HepG2 (cell line): Measurements from ENCODE around the gene RBM12. TPM values are rescaled to one million over a fixed set of nuclear protein-coding genes. Genes with fewer than 3 reads are reported as not detected.
A peak's percentile ranks its signal among the peaks of the same experiment; 100 is the strongest.

ENCODE experiments used
- ARID5B ChIP-seq: IDR thresholded peaks from 2 replicates; pipeline ENCODE4 v1.4.0; 2020; ENCODE audit warnings: mild to moderate bottlenecking, missing genetic modification reagents
- FOSL1 ChIP-seq: sonication (generic); formaldehyde crosslinking; IDR thresholded peaks from 2 replicates; pipeline ENCODE4 v1.9.0; 2021; ENCODE audit warnings: missing genetic modification reagents, borderline replicate concordance
- IRF1 ChIP-seq: sonication (generic); formaldehyde crosslinking; IDR thresholded peaks from 2 replicates; pipeline ENCODE4 v1.4.0; 2020; ENCODE audit warnings: low read depth, mild to moderate bottlenecking, missing genetic modification reagents
- LRRFIP1 ChIP-seq: sonication (generic); formaldehyde crosslinking; conservative IDR thresholded peaks from 2 replicates; pipeline ENCODE4 v1.4.0; 2020; ENCODE audit warnings: missing genetic modification reagents
- PAX8 ChIP-seq: sonication (generic); formaldehyde crosslinking; IDR thresholded peaks from 2 replicates; pipeline ENCODE4 v1.8.0; 2022; ENCODE audit warnings: mild to moderate bottlenecking, missing genetic modification reagents, borderline replicate concordance
- PRDM4 ChIP-seq: sonication (generic); formaldehyde crosslinking; IDR thresholded peaks from 2 replicates; pipeline ENCODE4 v1.9.0; 2021; ENCODE audit warnings: missing genetic modification reagents, borderline replicate concordance
- SALL2 ChIP-seq: sonication (generic); formaldehyde crosslinking; IDR thresholded peaks from 2 replicates; pipeline ENCODE4 v1.8.1; 2023; ENCODE audit warnings: mild to moderate bottlenecking, missing genetic modification reagents, inconsistent platforms
- SMARCC2 ChIP-seq: fragments of 450-650 bp; IDR thresholded peaks from 2 replicates; pipeline ENCODE4 v1.6.1; 2017; ENCODE audit warnings: antibody characterized with exemption, mild to moderate bottlenecking
- TRIM24 ChIP-seq: sonication (generic); formaldehyde crosslinking; IDR thresholded peaks from 2 replicates; pipeline ENCODE4 v1.8.0; 2022; ENCODE audit warnings: mild to moderate bottlenecking, missing genetic modification reagents
- ZBTB33 ChIP-seq: sonication (generic); formaldehyde crosslinking; IDR thresholded peaks from 2 replicates; pipeline ENCODE4 v1.4.0; 2020; ENCODE audit warnings: missing genetic modification reagents
- ZNF101 ChIP-seq: sonication (generic); formaldehyde crosslinking; IDR thresholded peaks from 2 replicates; pipeline ENCODE4 v1.4.0; 2020; ENCODE audit warnings: mild to moderate bottlenecking, low read depth, missing genetic modification reagents, borderline replicate concordance
- ZNF253 ChIP-seq: sonication (generic); formaldehyde crosslinking; IDR thresholded peaks from 2 replicates; pipeline ENCODE4 v1.8.0; 2022; ENCODE audit warnings: mild to moderate bottlenecking, missing genetic modification reagents, borderline replicate concordance
- ZNF44 ChIP-seq: sonication (generic); formaldehyde crosslinking; IDR thresholded peaks from 2 replicates; pipeline ENCODE4 v1.5.1; 2020; ENCODE audit warnings: mild to moderate bottlenecking, missing genetic modification reagents
- ZNF501 ChIP-seq: sonication (generic); formaldehyde crosslinking; IDR thresholded peaks from 2 replicates; pipeline ENCODE4 v1.5.1; 2020; ENCODE audit warnings: mild to moderate bottlenecking, moderate library complexity, missing genetic modification reagents
- ZNF782 ChIP-seq: sonication (generic); formaldehyde crosslinking; IDR thresholded peaks from 2 replicates; pipeline ENCODE4 v1.4.0; 2020; ENCODE audit warnings: missing genetic modification reagents, mild to moderate bottlenecking, borderline replicate concordance
- polyA plus RNA-seq, 8 experiments: library from polyadenylated mRNA; depleted of rRNA in 3 of 8; stranded (reverse) in 7 of 8; unstranded in 1 of 8; fragments of >200 nt; fragmentation: Illumina TruSeq in 4 of 8; extraction: Trizol in 4 of 8; gene quantifications; 2 replicates each; pipeline versions ENCODE4 v1.2.1 to v1.2.3, GENCODE V29; 2011 to 2016; ENCODE audit warnings: low read depth in 4 of 8, missing spikeins in 1 of 8, mixed read lengths in 1 of 8; ENCODE audit not compliant: insufficient read depth in 1 of 8
- total RNA-seq, 5 experiments: library from RNA; depleted of rRNA; stranded (reverse); fragments of >200 nt; fragmentation: Illumina TruSeq; extraction: Trizol; gene quantifications; 2 replicates each; pipeline ENCODE4 v1.2.3, GENCODE V29; 2016; ENCODE audit warnings: low read depth in 1 of 5

RBM12 gene
- total and polyA plus RNA-seq, 2 of the 13 experiments (the other 11 are each of a cell fraction or from before 2014, with no cell fraction given), result 97.9 to 104 TPM

- 0 out of 2 replicates have a peak, but pooled peaks have one; percentile 38 for TF ChIP-seq PRDM4 (CRISPR knock-in tag)
- TF ChIP-seq ARID5B, result peak; percentile 66
- peak; percentile 66; the same call in 1 of the 2 replicates for TF ChIP-seq LRRFIP1 (CRISPR knock-in tag)
- TF ChIP-seq FOSL1 (CRISPR knock-in tag), result no peak
- peak; percentile 59 for TF ChIP-seq ZBTB33 (CRISPR knock-in tag)
- TF ChIP-seq ZNF501 (CRISPR knock-in tag), result peak; percentile 46; the same call in 1 of the 2 replicates
- TF ChIP-seq ZNF782, result peak; percentile 60; the same call in 1 of the 2 replicates
- TF ChIP-seq SALL2 (CRISPR knock-in tag), result no peak
- 0 out of 2 replicates have a peak, but pooled peaks have one; percentile 50 for TF ChIP-seq ZNF44 (CRISPR knock-in tag)
- no peak for TF ChIP-seq SMARCC2
- no peak for TF ChIP-seq ZNF101 (CRISPR knock-in tag)
- TF ChIP-seq TRIM24 (CRISPR knock-in tag), result no peak
- peak; percentile 31; the same call in 1 of the 2 replicates for TF ChIP-seq ZNF253 (CRISPR knock-in tag)
- no peak for TF ChIP-seq PAX8 (CRISPR knock-in tag)
- TF ChIP-seq IRF1 (CRISPR knock-in tag), result 0 out of 2 replicates have a peak, but pooled peaks have one; percentile 42
Observed at GRCh38 chr20:35617397-35618262, 47.1 kb downstream of the RBM12 start (continued).
